Measurements from ENCODE around the gene MRFAP1.
"Not testable (repeated sequence)": the region's sequence is repeated elsewhere in the genome, so short reads cannot be mapped to it uniquely, and the experiment has no call there.

The MRFAP1 gene

GRCh38 chr4:6621556-6621927, 18.9 kb upstream of the MRFAP1 start:
- H3K27ac ChIP-seq = no peak overlapping the region
- H3K4me1 ChIP-seq (ENCODE audit: control insufficient read depth in 1 of 2, insufficient read depth in 1 of 2, low read depth in 1 of 2, low read length in 1 of 2) = no peaks in the 10 kb centered on the region
- H3K27me3 ChIP-seq = no peaks in the 10 kb centered on the region
- H3K36me3 ChIP-seq = peaks cover 56% of the 10 kb centered on the region
- TF ChIP-seq CTCF (IDR thresholded peaks at IDR 0.05) = no peak
- H3K4me3 ChIP-seq (ENCODE audit: low read depth in 1 of 2, low read length in 1 of 2) = no peak overlapping the region
- H3K9me3 ChIP-seq = no peaks in the 10 kb centered on the region

GRCh38 chr4:6622744-6623143, 17.7 kb upstream of the MRFAP1 start:
- Histone ChIP-seq H3K4me3 (ENCODE audit: low read depth in 1 of 2, low read length in 1 of 2) (no peak overlapping the region), H3K4me1 (ENCODE audit: control insufficient read depth in 1 of 2, insufficient read depth in 1 of 2, low read depth in 1 of 2, low read length in 1 of 2) (no peaks in the 10 kb centered on the region), H3K36me3 (peaks cover 44% of the 10 kb centered on the region), H3K27me3 (no peaks in the 10 kb centered on the region), H3K9me3 (no peaks in the 10 kb centered on the region), H3K27ac (no peak overlapping the region)
- TF ChIP-seq CTCF (IDR thresholded peaks at IDR 0.05) = no peak

- no peak overlapping the region for H3K27ac ChIP-seq
- no peak for TF ChIP-seq CTCF (IDR thresholded peaks at IDR 0.05)
- H3K27me3 ChIP-seq = no peaks in the 10 kb centered on the region
- H3K36me3 ChIP-seq = peaks cover 18% of the 10 kb centered on the region
- H3K4me3 ChIP-seq (ENCODE audit: low read depth in 1 of 2, low read length in 1 of 2) = no peak overlapping the region
- H3K9me3 ChIP-seq = no peaks in the 10 kb centered on the region
- H3K4me1 ChIP-seq (ENCODE audit: control insufficient read depth in 1 of 2, insufficient read depth in 1 of 2, low read depth in 1 of 2, low read length in 1 of 2) = no peaks in the 10 kb centered on the region
These were observed 15.2 kb upstream of the MRFAP1 start for GRCh38 chr4:6625256-6625655.

GRCh38 chr4:6626066-6626465, 14.4 kb upstream of the MRFAP1 start:
- TF ChIP-seq CTCF (IDR thresholded peaks at IDR 0.05) = no peak
- Histone ChIP-seq H3K36me3 (peaks cover 10% of the 10 kb centered on the region), H3K27me3 (no peaks in the 10 kb centered on the region), H3K4me3 (ENCODE audit: low read depth in 1 of 2, low read length in 1 of 2) (no peak overlapping the region), H3K9me3 (no peaks in the 10 kb centered on the region), H3K4me1 (ENCODE audit: control insufficient read depth in 1 of 2, insufficient read depth in 1 of 2, low read depth in 1 of 2, low read length in 1 of 2) (no peaks in the 10 kb centered on the region), H3K27ac (no peak overlapping the region)

GRCh38 chr4:6627832-6628231, 12.7 kb upstream of the MRFAP1 start:
- no peak overlapping the region for H3K27ac ChIP-seq
- no peaks in the 10 kb centered on the region for H3K9me3 ChIP-seq
- H3K4me3 ChIP-seq (ENCODE audit: low read depth in 1 of 2, low read length in 1 of 2) = no peak overlapping the region
- TF ChIP-seq CTCF (IDR thresholded peaks at IDR 0.05) = no peak
- H3K27me3 ChIP-seq = no peaks in the 10 kb centered on the region
- H3K36me3 ChIP-seq = no peaks in the 10 kb centered on the region
- peaks cover under 1 to 3% of the 10 kb centered on the region in 2 experiments for H3K4me1 ChIP-seq (ENCODE audit: control insufficient read depth in 1 of 2, insufficient read depth in 1 of 2, low read depth in 1 of 2, low read length in 1 of 2)

GRCh38 chr4:6628484-6628883, 12.0 kb upstream of the MRFAP1 start:
- not testable (repeated sequence) for H3K9me3 ChIP-seq; H3K4me3 ChIP-seq (ENCODE audit: low read depth in 1 of 2, low read length in 1 of 2); H3K36me3 ChIP-seq; H3K27ac ChIP-seq; H3K4me1 ChIP-seq (ENCODE audit: control insufficient read depth in 1 of 2, insufficient read depth in 1 of 2, low read depth in 1 of 2, low read length in 1 of 2); H3K27me3 ChIP-seq

Data from neutrophil (primary cell).